SK-N-SH (cell line): Measurements from ENCODE around the gene CTAGE6. TPM values are rescaled to one million over a fixed set of nuclear protein-coding genes. Genes with fewer than 3 reads are reported as not detected.

Experiments used
- CTCF ChIA-PET: fragments of 300-600, 350-600 bp; formaldehyde crosslinking; extraction: SDS; loops from one replicate; lab custom pipeline; 2021; lab: Yijun Ruan, JAX
- POLR2A ChIA-PET: fragments of 350-600 bp; sonication (Branson Sonifier 250); formaldehyde crosslinking; extraction: SDS; loops from one replicate; lab custom pipeline; 2020; ENCODE audit warnings: antibody characterized with exemption, inconsistent platforms; lab: Yijun Ruan, JAX
- DNase-seq: peaks from one replicate; pipeline ENCODE4 v3.0.0; 2012
- H2AFZ ChIP-seq: fragments of 200-600 bp; sonication (generic); 2 replicates; pipeline ENCODE4 v1.8.1; 2016; ENCODE audit warnings: antibody characterized with exemption, mild to moderate bottlenecking, low read depth
- H3F3A ChIP-seq: fragments of 200-600 bp; sonication (generic); replicated peaks from 2 replicates; pipeline ENCODE3; 2016; ENCODE audit warnings: antibody characterized with exemption, mild to moderate bottlenecking; ENCODE audit not compliant: insufficient read depth
- H3K27ac ChIP-seq, 2 experiments: fragments of 200-500 bp in 1 of 2; fragments of 200-600 bp in 1 of 2; sonication (Bioruptor generic) in 1 of 2; sonication (generic), shearing (Covaris generic) in 1 of 2; 2 replicates each; pipeline versions ENCODE4 v1.5.1 to v1.6.1; 2014 to 2016; ENCODE audit warnings: low read depth in 2 of 2, inconsistent platforms in 1 of 2, low read length in 1 of 2, mild to moderate bottlenecking in 1 of 2, mixed read lengths in 1 of 2
- H3K27me3 ChIP-seq: fragments of 200-600 bp; sonication (generic), shearing (Covaris generic); 2 replicates; pipeline ENCODE4 v1.6.1; 2016; ENCODE audit warnings: mixed run types; ENCODE audit not compliant: insufficient read depth
- H3K36me3 ChIP-seq, 2 experiments: fragments of 200-500 bp in 1 of 2; fragments of 200-600 bp in 1 of 2; sonication (Bioruptor generic) in 1 of 2; sonication (generic) in 1 of 2; replicated peaks in 1 of 2; 2 replicates each; pipeline versions ENCODE3 to v1.5.1; 2014 to 2016; ENCODE audit warnings: low read length in 1 of 2, mild to moderate bottlenecking in 1 of 2; ENCODE audit not compliant: insufficient read depth in 2 of 2, control insufficient read depth in 1 of 2
- H3K4me1 ChIP-seq, 2 experiments: fragments of 200-500 bp in 1 of 2; fragments of 200-600 bp in 1 of 2; sonication (Bioruptor generic) in 1 of 2; sonication (generic), shearing (Covaris generic) in 1 of 2; 2 replicates each; pipeline versions ENCODE4 v1.5.1 to v1.6.1; 2014 to 2016; ENCODE audit warnings: low read depth in 1 of 2, low read length in 1 of 2, mixed run types in 1 of 2; ENCODE audit not compliant: insufficient read depth in 2 of 2, control insufficient read depth in 1 of 2
- H3K4me2 ChIP-seq: fragments of 200-600 bp; sonication (generic), shearing (Covaris generic); 2 replicates; pipeline ENCODE4 v1.6.1; 2017; ENCODE audit warnings: mixed run types
- H3K4me3 ChIP-seq, 2 experiments: fragments of 200-500 bp in 1 of 2; fragments of 200-600 bp in 1 of 2; sonication (Bioruptor generic) in 1 of 2; sonication (generic), shearing (Covaris generic) in 1 of 2; 2 replicates each; pipeline versions ENCODE4 v1.5.1 to v1.8.1; 2014 to 2016; ENCODE audit warnings: low read depth in 2 of 2, inconsistent platforms in 1 of 2, low read length in 1 of 2, mild to moderate bottlenecking in 1 of 2, mixed read lengths in 1 of 2, moderate library complexity in 1 of 2
- H3K79me2 ChIP-seq: fragments of 200-600 bp; sonication (generic); 2 replicates; pipeline ENCODE4 v1.8.1; 2017; ENCODE audit warnings: mild to moderate bottlenecking; ENCODE audit not compliant: insufficient read depth
- H3K9ac ChIP-seq: fragments of 200-600 bp; sonication (generic); 2 replicates; pipeline ENCODE4 v1.6.1; 2017; ENCODE audit warnings: mixed run types
- H3K9me2 ChIP-seq: fragments of 200-600 bp; sonication (generic); 2 replicates; pipeline ENCODE4 v1.6.1; 2017; ENCODE audit warnings: mixed run types
- H3K9me3 ChIP-seq: fragments of 200-600 bp; sonication (generic); 2 replicates; pipeline ENCODE4 v1.6.1; 2017; ENCODE audit warnings: mixed run types, mild to moderate bottlenecking, moderate library complexity
- H4K20me1 ChIP-seq: fragments of 200-600 bp; sonication (generic); 2 replicates; pipeline ENCODE4 v1.6.1; 2017; ENCODE audit warnings: mild to moderate bottlenecking, mixed run types; ENCODE audit not compliant: insufficient read depth
- CHD2 ChIP-seq: fragments of 150-350 bp; IDR thresholded peaks from 2 replicates; pipeline ENCODE4 v1.6.1; 2018; ENCODE audit warnings: low read length; ENCODE audit not compliant: partially characterized antibody
- ELF1 ChIP-seq: IDR thresholded peaks from 2 replicates; pipeline ENCODE4 v1.4.0; 2012
- FOSL2 ChIP-seq: IDR thresholded peaks from 2 replicates; pipeline ENCODE4 v1.4.0; 2012; ENCODE audit warnings: low read depth, mild to moderate bottlenecking, moderate library complexity, borderline replicate concordance
- GATA2 ChIP-seq: sonication (generic); formaldehyde crosslinking; IDR thresholded peaks from 2 replicates; pipeline ENCODE4 v1.5.0; 2020; ENCODE audit warnings: mild to moderate bottlenecking, missing genetic modification reagents
- PBX3 ChIP-seq: IDR thresholded peaks from 2 replicates; pipeline ENCODE4; 2012
- RAD21 ChIP-seq: IDR thresholded peaks from 2 replicates; pipeline ENCODE4 v1.6.1; 2012; ENCODE audit warnings: mild to moderate bottlenecking, low read length
- REST ChIP-seq: IDR thresholded peaks from 2 replicates; pipeline ENCODE4 v1.6.1; 2012; ENCODE audit warnings: mild to moderate bottlenecking, low read depth, low read length, moderate library complexity
- RFX5 ChIP-seq: IDR thresholded peaks from 2 replicates; pipeline ENCODE4 v1.6.1; 2012; ENCODE audit warnings: mild to moderate bottlenecking, improper control_type of control experiment, low read length
- SMC3 ChIP-seq: IDR thresholded peaks from 2 replicates; pipeline ENCODE4 v1.6.1; 2012; ENCODE audit warnings: low read depth, low read length, improper control_type of control experiment
- ZBTB33 ChIP-seq: IDR thresholded peaks from 2 replicates; pipeline ENCODE4 v1.4.0; 2012; ENCODE audit warnings: low read depth, borderline replicate concordance
- WGBS: methylation state at CpG from one replicate; pipeline ENCODE4 v1.1.6; 2017; ENCODE audit warnings: low lambda C conversion rate; 5-methylcytosine and 5-hydroxymethylcytosine counted together
- polyA plus RNA-seq, 3 experiments: library from polyadenylated mRNA; depleted of rRNA; stranded (reverse); fragments of >200 nt; gene quantifications; 2 replicates each; pipeline ENCODE4 v1.2.3, GENCODE V29; 2012

The CTAGE6 gene
- polyA plus RNA-seq, 1 of the 3 experiments (the other 2 are of a cell fraction), result 0.12 TPM

- Histone ChIP-seq H3K9me2 (no peaks in the 10 kb centered on the region), H3K4me3 (no peak overlapping the region), H3K27me3 (no peaks in the 10 kb centered on the region), H3K27ac (no peak overlapping the region), H3K36me3 (peaks cover 0 to 2% of the 10 kb centered on the region in 2 experiments), H3K4me2 (no peak overlapping the region), H3K9me3 (no peaks in the 10 kb centered on the region), H2AFZ (no peak overlapping the region), H3K79me2 (no peaks in the 10 kb centered on the region), H3K4me1 (peaks cover 0 to 8% of the 10 kb centered on the region in 2 experiments; a peak in 1 of 4 replicates), H4K20me1 (no peaks in the 10 kb centered on the region), H3F3A (peaks cover 7% of the 10 kb centered on the region), H3K9ac (no peak overlapping the region)
- TF ChIP-seq ZBTB33, result no peak
- TF ChIP-seq ELF1, result no peak
- no peak for TF ChIP-seq RFX5
- TF ChIP-seq PBX3, result no peak
- no peak for TF ChIP-seq REST
- no peak for TF ChIP-seq FOSL2
- TF ChIP-seq SMC3, result no peak
- TF ChIP-seq CHD2, result no peak
- TF ChIP-seq GATA2, result no peak
- no peak for TF ChIP-seq RAD21
- CTCF ChIA-PET, result interaction anchor here (1.0 to 1.6 kb wide), 2 partner anchors 278 to 394 kb away, joined by 3 to 5 read pairs; no protein-coding TSS in a partner anchor
- DNase-seq, result no peak
- POLR2A ChIA-PET, result no interaction called here
- WGBS, result 51% methylated on average over 5 of the region's 5 CpGs
Observed at GRCh38 chr7:143733876-143734275, 23.6 kb downstream of the CTAGE6 start.
